Activated T-cell treated with anti-CD3 and anti-CD28 coated beads, Interleukin-2, amount 50 U/mL, for 48 hours (primary cell): ENCODE data around the gene DCHS1.

ENCODE experiments used
- DNase-seq, 2 experiments: peaks; one replicate each; pipeline ENCODE4 v3.0.0-alpha.2; 2020

DCHS1 gene

DNA sequence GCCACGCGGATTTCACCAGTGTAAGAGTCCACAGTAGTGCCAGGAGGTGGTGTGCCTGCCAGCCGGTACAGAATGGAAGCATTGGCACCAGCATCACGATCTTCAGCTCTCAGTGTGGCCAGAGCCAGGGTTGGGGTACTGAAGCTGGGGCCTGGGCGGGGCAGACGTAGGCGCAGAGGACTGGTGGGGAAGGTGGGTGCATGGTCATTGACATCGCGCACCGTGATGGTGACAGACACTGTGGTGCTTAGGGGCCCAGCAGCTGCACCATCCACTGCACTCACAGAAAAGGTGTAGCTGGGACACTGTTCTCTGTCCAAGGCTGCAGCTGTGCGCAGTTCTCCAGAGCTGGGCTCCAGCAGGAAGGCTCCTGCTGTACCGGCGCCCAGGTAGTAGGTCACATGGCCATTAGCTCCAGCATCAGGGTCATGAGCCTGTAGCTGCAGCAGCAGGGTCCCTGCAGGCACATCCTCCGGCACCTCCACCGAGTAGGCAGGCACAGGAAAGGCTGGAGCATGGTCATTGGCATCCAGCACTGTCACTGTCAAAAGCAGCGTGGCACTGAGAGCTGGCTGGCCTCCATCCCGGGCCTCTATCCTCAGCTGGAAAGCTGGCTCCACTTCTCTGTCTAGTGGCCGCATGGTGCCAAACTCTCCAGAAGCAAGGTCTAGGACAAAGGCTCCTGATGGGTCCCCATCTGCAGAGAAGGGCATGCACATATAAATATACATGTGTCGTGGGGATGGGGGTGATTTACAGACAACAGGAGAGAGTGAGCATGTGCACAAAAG, 28.4 kb downstream of the DCHS1 start:
- DNase-seq, result no peak

DNA sequence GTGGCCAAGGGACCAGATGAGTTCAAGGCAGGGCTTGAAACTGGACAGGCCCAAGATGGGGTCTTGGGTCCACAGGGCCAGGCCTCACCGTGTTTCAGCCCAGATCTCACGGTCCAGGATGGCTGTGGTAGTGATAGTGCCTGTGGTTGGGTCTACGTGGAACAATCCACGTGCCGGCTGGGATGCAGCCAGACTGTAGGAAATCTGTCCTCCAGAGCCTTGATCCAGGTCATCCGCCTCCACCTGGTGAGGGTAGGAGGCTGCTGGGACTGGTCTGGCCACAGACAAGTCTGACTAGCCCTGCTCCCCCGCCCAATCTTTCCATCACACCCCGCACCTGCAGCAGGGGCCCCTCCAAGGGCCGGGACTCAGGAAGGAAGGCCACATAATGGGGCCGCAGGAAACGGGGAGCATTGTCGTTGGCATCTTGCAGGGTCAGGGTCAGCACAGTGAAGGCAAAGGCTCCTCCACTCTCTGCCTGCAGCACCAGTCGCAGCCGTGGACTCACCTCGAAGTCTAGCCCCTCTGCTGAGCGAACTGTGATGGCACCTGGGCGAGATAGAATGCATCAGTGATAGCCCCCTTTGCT, 29.7 kb downstream of the DCHS1 start:
- DNase-seq, result no peak

DNA sequence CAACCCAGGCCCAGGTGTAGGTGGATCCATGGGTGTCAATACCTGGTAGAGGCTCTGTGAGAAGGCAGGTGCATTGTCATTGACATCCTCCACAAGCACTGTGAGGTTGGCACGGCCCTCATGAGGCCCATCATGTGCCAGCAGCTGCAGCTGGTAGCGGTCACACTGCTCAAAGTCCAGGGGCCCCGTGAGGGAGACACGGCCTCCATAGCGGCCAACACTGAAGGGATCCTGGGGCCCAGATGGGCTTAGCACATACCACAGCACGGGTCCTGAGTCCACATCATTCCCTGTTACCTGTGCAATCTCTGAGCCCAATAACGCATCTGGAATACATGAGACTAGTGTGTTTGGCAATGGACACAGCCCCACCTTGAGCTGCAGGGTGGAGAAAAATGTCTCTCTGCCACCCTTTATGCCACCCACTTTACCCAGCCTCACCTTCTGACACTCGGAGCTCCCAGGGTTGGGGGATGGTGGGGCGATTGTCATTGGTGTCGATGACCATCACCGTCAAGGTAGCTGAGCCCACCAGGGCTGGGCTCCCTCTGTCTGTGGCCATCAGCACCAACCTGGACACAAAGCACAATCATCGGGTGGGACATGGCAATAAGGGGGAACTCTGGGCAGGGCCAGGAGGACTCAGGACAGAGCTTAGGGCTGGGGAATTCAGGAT, 30.3 kb downstream of the DCHS1 start:
- no peak for DNase-seq

DNA sequence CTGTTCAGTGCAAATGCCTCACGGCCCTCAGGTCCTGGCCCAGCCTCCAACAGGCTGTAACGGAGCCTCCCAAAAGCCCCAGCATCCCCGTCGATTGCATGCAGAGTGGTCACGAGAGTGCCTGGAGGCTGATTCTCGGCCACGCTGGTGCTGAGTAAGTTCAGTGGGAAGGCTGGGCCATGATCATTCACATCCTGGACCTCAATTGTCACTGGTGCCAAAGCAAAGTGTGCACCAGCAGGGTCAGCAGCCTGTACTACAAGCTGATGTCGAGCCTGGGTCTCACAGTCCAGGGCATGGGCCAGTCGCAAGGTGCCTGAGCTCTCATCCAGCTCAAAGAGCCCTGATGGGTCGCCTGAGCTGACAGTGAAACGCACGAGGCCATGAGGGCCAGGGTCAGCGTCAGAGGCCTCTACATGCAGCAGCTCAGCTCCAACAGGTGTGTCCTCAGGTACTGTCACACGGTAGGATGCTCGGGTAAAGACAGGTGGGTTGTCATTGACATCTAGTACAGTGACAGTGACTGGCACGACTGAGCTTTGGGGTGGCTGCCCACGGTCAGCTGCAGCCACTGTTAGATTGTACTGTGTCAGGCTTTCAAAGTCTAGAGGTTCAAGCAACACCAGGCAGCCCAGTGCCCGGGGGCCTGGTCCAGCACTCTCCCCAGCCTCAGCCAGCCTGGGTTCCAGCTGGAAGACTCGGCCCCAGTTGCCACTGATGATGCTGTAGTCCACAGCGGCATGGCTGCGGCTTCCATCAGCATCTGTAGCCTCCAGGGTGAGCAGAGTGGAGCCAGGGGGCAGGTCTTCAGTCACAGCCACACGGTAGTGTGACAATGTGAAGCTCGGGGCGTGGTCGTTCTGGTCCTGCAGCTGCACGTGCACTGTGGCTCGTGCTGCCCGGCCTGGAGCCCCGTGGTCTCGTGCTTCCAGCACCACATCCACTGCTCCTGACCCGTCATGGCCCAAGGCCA, 31.9 kb downstream of the DCHS1 start:
- no peak for DNase-seq

DNA sequence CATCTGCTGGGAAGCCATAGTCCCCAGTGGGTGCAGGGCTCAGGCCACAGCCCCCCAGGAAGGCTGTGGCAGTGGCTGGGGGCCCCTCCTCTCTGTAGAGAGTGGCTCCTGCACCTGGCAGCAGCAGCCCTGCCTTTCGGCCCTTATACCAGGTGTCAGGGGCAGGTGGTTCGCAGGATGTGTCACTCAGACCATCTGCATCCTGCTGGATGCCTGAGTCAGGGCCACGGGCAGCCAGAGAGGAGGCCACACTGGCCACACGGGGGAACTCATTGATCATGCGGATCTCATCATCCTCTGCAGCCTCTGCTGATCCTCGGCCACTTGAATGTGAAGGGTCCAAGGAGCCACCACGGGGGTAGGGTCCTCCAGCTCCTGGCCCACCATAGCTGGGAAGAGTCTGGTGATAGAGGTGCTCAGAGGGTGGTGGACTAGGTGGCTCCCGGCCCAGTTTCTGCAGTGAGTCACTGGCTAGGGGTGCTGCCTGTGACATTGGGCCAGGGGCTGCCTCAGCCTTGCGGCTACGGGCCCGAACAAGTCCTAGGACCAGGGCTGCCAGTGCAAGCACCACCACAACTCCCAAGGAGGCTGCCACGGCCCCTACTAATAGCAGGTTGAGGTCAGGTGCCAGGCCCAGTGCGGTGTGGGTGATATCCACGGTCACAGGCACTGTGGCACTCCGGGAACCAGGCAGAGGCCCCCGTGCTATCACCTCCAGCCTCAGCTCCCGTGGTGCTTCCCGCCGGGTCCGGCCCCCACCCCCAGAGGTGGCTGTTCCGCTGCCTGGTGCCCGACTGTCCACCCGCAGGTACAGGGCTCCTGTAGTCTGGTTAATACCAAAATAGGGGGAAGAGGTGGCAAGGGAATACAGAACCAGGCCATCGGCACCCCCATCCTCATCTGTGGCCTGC, 33.1 kb downstream of the DCHS1 start:
- DNase-seq, result no peak

DNA sequence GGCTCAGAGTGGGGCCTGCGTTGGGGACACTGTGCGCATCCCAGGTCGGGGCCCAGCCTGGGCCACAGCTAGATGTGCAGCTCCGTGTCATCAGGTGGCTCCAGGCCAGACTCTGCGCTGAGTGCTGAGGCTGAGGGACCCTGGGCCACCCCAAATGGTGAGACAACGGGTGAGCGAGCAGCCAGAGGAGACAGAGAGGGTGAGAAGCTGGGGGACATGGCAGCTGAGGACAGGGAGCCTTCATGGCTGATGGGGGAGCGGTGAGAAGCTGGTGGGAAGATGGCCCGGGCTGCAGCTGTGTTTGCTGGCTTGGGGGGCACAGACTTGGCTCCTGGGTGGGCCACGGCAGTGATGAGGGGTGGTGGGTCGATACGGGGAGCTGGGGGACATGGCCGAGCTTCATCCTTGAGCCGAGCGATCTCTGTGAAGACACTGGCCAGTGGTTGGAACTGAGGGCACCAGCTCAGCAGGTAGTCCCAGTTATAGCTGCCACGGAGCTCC, 33.8 kb downstream of the DCHS1 start:
- DNase-seq, result no peak

DNA sequence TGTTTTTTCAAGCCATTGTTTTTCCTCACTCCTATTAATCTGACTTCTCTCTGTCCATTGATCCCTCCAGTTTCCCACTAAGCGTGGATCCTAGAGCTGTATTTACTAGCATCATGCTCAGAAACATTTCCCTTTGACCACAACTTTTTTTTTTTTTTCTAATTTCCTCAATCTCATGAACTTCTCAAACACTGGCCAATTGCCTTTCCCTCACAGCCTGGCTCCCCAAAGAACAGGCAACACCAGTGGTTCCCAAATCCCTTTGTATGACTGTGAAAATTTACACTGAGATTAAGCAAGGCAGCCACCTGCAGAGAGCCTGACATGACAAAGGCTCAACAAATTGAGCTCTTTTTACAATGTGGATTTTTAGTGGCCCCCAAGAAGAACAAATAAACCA, 35.0 kb downstream of the DCHS1 start:
- no peak for DNase-seq

DNA sequence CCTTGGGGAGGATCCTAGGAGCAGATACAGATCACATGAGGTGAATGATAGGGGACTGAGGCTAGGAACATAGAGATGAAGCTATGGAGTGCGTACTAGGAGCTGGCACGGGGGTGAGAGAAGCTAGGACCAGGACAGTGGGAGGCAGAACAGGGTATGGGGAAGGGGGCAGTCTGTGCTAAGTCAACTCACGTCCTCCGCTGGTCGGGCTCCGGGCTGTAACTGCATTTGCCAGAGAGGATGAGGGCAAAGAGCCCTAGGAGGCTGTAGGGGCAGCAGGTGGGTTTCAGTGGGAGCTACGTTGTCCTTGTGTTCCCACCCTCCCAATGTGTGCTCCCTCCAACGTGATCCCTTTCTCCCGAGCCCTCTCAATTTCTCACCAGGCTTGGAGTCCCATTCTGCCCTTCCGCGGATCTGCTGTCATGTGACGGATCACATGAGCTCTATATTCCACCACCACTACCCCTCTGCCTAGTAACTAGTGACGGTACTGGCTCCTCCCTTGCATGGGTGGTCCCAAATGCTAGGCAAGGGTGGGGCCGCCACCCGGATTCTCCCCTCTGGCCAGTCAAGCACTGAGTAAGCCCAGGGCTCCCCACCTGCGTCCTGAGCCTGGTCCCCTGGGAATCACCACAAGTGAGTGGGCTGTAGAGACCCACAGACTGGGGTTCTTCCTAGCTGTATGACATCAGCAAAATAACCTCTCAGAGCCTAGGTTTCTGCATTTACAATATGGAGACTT, 36.4 kb downstream of the DCHS1 start, which contains the start of gene TPP1:
TPP1 (minus strand) TSS at position 419 of the 742 bp plus-strand sequence; CDS start at position 397, 22 bp downstream.
- peak; percentile 95 for DNase-seq

DNA sequence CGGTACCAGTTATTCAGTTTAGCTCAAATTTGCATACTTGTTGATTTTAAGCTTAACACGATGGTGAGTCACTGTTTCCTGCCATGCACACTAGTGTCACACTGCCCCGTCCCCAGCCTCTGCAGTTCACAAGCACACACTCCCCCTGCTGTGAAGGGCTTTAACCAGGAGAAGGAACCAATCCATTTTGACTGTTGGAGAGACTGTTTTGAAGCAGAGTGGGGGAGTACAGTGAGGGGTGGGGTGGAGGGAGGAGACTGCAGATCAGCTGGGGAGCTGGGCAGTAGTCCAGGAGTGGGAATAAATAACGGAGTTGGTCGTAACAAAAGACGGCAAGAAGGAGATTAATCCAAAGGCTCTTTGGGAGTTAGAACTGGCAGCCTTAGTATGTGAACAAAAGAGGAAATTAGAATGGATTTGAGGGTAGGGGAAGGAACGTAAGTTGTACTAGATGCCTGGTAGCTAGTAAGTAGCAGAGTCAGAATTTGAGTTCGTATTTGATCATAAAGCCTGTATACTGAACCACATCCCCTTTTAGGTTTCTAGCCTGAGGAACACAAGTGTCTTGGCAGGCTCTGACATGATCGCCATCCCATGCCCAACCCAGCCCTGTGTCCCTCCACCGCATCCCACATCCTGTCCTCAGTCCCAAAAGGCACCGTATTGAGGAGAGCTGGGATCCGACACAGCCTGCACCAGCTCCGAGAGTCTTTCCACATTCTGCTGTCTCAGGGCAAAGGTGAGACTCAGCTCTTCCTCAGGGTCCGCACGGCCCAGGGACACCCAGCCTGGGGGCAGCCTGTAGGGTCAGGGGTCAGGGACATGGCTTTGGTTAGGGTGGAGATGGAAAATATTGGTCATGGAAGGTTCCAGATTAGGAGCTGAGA, 37.2 kb downstream of the DCHS1 start:
- DNase-seq, result peak; percentile 59 to 61

DNA sequence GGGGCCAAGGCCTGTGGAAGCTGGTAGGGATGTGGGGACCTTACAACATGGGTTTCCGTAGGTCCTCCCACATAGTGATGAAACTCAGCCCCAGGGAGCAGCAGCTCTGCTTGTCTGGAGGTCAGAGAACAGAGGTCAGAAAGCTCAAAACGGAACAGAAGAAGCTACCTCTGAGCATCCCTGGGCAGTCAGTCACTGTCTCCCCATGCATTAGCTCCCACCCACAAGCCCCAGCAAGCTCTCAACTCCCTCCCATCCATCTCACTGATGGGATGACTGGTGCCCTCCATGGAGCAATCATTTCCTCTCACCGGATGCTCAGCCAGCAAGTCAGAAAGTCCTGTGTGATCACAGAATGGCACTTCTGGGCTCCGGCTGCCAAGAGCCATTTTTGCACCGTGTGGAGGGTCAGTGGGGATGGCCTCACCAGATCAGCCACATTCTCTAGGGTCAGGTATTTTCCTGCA, 38.3 kb downstream of the DCHS1 start:
- DNase-seq, result no peak

DNA sequence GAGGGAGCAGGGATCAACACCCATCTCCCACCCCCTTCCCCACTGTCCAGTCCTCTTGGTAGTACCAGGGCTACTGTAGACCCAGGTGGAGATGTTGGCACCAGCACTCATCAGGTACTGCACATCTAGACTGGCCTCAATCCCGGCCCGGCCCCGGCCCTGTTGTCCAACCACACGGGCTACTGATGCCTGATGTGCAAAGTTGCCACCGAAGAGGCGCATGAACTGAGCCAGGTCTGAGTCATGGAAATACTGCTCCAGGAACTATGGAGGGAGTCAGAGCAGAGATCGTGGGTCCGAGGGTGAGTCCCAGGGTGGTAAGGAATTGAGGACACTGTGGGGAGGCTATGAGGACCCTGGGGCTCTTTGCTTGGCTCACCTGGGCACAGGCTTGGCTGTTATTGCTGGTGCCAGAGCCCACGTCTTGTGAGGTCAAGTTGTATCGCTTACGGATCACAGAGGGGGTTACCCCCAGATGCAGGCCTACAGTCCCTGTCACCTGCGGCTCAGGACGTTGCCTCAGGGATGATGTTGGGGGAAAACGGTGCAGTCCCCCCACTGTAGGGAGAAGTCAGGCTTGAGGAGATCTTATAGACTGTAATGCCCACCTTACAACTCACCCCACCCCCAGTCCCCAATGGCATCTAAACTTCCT, 38.9 kb downstream of the DCHS1 start:
- no peak for DNase-seq

DNA sequence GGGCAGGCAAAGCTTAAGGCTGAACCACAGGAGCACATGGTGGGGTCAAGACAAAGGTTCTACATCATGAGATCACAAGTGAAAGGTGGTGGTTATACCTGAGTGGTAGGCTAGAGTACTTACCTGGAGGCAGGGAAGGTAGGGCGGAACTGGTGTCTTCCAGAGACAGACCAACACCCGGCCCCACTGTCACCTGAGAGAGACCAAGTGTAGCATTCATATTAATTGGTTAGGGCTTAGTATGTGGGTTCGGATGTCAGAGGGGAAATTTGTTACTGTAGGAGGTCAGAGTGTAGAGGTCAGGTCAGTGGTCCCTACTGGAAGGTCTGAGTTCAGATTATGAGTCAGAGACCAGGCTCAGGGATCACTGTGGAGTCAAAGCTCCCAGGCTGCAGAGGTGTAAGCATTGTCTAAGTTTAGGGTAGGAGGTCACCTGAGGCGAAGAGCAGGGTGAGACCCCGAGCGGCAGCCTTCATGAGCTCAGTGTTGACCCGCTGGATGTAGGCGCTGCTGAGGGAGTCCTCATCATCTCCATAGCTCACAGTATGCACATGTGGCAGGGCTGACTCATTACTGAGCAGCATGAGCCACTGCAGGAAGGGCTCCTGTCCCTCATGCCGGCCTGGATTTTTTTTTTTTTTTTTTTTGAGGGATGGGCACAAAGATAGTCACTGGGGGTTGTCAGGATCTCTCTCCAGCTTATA, 39.6 kb downstream of the DCHS1 start:
- DNase-seq, result no peak

DNA sequence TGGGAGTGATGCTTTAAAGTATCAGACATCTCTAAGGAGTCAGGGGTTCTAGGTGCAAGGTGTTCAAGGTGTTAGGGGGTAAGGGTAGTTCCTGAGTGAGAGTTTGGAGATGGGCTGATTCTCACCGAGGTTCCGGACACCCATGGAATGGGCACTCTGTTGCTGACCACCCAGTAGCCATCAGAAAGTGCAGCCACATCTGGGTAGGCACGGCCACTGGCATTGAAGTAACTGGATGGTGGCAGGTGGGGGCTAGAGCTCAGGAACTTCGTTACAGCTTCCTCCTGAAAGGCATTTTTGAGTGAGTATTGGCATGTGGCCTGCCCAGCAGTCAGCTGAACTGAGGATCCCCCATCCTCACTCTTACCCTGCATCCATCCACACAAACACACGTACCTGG, 40.6 kb downstream of the DCHS1 start:
- DNase-seq, result no peak

DNA sequence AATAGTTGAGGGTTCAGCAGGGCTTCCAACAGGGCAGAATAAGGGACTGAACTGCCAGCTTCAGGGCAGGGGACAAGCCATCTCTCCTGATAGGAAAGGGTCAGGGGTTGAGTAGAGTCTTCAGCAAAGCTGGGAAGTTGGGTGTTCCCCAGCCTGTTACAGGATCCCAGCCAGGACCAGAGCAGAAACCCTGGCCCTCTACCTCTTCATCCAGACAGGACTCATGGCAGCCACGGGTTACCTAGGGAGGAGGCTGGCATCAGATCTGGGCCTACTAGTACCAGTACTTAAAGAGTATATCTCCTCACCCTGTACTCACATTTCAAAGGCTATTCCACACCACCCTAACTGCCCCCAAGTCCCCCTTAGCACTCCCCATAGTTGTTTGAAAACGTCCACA, 41.2 kb downstream of the DCHS1 start:
- no peak for DNase-seq

DNA sequence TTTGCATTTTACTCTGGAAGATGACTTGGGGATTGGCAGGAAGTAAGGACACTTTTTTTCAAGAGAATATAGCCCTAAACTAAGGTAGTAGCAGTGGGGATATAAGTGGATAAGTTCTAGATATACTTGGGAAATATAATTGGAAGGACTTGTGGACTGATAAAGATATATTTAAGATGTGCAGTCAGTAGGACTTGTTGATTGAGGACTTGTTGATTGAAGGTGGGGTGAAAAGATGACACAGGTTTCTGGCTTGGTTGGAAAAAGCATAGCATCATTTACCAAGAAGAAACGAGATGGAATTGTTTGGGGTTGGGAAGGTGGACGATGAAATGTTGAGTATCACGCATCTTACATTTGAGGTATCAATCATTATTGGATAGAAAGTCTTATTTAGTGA, 42.1 kb downstream of the DCHS1 start:
- no peak for DNase-seq

DNA sequence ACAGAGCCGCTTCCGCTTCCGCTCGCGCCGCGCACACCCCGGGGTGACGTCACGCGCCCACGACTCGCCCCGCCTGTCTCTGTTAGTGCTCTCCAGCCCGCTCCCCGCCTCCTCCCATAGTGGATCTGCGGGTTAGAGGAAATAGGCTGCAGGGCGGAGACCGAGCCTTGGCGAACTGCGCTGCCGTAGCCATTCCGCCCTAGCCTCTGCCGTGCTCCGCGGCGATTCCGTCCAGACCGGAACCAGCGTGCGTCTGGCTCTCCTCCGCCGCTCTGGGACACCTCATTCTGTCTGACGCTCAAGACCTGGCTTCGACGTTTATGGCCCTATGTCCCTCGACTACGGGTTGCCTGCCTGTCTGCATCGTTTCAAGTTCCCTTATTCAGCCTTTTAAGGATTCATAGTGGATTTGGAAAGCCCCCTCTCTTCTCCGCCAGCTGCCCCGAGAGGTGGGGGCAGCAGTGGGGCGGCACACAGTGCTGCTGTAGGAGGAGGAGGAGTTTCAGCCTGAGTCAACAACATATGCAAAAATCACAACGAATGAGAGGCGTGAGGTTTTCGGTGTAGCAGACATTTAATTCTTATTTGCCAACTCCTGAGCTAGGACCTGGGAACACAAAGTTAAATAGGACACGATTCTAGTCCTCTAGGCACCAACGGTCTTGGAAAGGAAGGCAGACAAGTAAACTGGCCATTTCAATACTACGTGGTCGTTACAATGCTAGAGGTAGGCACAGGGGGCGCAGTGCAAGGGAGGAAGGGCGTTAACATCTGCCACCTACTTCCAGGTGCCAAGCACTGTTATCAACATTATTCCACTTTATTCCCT, 43.2 kb downstream of the DCHS1 start, which contains the start of gene TAF10:
TAF10 (minus strand) TSS at position 4 of the 829 bp plus-strand sequence. CDS start 27 bp downstream, outside the sequence.
- peak; percentile 96 to 97 for DNase-seq

DNA sequence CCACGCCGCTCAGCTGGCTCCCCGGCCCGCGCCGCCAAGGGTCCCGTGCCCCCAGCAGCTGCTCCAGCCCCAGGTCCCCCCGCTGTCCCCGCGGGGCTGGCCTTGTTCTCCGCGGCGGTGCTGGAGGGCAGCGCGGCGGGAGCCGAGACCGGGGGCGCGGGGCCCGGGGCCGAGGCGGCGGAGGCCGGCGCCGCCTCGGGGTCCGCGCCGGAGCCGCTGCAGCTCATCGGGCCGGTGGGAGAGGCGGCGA, 43.7 kb downstream of the DCHS1 start:
- no peak for DNase-seq
